BE2C (cell line): ENCODE data around the gene TSPAN14.

Experiments
- DNase-seq: peaks from one replicate; pipeline ENCODE4 v3.0.0-alpha.2; 2020
- H3K27me3 ChIP-seq: fragments of 250-450 bp; sonication (Bioruptor Pico); 2 replicates; pipeline ENCODE4 v1.5.1; 2020; ENCODE audit warnings: mild to moderate bottlenecking
- H3K36me3 ChIP-seq: fragments of 250-450 bp; sonication (Bioruptor Pico); 2 replicates; pipeline ENCODE4 v1.5.1; 2020; ENCODE audit warnings: mild to moderate bottlenecking
- H3K4me1 ChIP-seq: fragments of 250-450 bp; sonication (Bioruptor Pico); 2 replicates; pipeline ENCODE4 v1.5.1; 2020
- H3K4me3 ChIP-seq: 2 replicates; pipeline ENCODE4 v1.5.1; 2011; ENCODE audit warnings: low read depth, low read length
- H3K9me3 ChIP-seq: fragments of 250-450 bp; sonication (Bioruptor Pico); 2 replicates; pipeline ENCODE4 v1.5.1; 2020
- CTCF ChIP-seq: IDR thresholded peaks from 2 replicates; pipeline ENCODE4 v1.5.1; 2012; ENCODE audit warnings: mild to moderate bottlenecking, low read depth, low read length

The TSPAN14 gene

GRCh38 chr10:80408242-80409101 lies 45.6 kb upstream of the TSPAN14 start, which contains the start of gene PRXL2A:
Gene PRXL2A (plus strand): TSS chr10:80408551. CDS start chr10:80420468, 11,917 bp downstream.
- H3K27me3 ChIP-seq: no peaks in the 10 kb centered on the region
- no peaks in the 10 kb centered on the region for H3K9me3 ChIP-seq
- no peaks in the 10 kb centered on the region for H3K36me3 ChIP-seq
- no peak for TF ChIP-seq CTCF
- H3K4me1 ChIP-seq: peaks cover 26% of the 10 kb centered on the region
- peak within 1 kb of the TSS; percentile 79 for H3K4me3 ChIP-seq
- peak; percentile 91 for DNase-seq

DNA sequence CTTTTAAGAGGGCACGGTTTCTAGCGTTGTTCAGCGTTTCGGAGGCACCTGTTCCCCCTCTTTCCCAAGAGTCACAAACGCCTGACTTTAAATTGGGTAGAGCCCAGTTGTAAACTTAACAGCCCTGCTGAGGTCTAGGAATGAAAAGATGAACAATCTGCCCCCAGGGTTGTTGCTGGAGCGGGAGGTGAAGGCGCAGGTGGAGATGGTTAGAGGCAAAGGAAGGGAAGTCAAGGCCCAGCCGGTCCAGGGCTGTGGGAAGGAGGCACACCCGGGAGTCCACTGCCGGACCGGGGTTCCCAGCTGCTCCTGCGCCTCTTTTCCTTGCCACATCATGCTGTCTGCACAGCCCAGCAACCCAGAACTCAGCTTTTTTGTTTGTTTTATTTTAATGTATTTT lies 45.0 kb upstream of the TSPAN14 start:
- Histone ChIP-seq H3K4me3 (peak overlapping the region; percentile 79), H3K9me3 (no peaks in the 10 kb centered on the region), H3K4me1 (peaks cover 33% of the 10 kb centered on the region), H3K27me3 (no peaks in the 10 kb centered on the region), H3K36me3 (no peaks in the 10 kb centered on the region)
- TF ChIP-seq CTCF: no peak
- no peak for DNase-seq

DNA sequence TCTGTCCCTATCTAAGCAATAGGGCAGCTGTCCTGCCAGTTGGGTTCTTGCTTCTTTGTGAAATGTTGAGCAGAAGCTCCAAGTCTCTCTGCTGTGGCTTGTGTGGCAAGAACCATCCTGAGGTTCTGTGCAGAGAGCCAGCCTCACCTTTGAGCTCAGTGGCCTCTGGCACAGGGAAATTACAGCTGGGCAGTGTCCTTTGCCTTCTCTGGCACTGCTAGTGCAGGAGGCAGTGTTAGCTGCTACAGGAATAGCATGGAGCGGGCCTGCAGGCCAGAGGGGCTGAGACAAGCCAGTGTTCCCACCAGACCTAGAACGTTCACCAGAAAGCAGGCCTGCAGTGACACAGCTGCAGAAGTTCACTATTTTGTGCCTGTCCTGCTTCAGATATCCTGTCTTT lies 44.0 kb upstream of the TSPAN14 start:
- TF ChIP-seq CTCF: no peak
- DNase-seq: peak; percentile 34
- no peaks in the 10 kb centered on the region for H3K27me3 ChIP-seq
- no peaks in the 10 kb centered on the region for H3K36me3 ChIP-seq
- peaks cover 36% of the 10 kb centered on the region for H3K4me1 ChIP-seq
- H3K4me3 ChIP-seq: no peak overlapping the region
- no peaks in the 10 kb centered on the region for H3K9me3 ChIP-seq

- peaks cover 38% of the 10 kb centered on the region for H3K4me1 ChIP-seq
- TF ChIP-seq CTCF: no peak
- H3K9me3 ChIP-seq: no peaks in the 10 kb centered on the region
- no peaks in the 10 kb centered on the region for H3K36me3 ChIP-seq
- H3K4me3 ChIP-seq: no peak overlapping the region
- no peaks in the 10 kb centered on the region for H3K27me3 ChIP-seq
- DNase-seq: no peak
Measured at GRCh38 chr10:80410578-80411145, 43.4 kb upstream of the TSPAN14 start.

DNA sequence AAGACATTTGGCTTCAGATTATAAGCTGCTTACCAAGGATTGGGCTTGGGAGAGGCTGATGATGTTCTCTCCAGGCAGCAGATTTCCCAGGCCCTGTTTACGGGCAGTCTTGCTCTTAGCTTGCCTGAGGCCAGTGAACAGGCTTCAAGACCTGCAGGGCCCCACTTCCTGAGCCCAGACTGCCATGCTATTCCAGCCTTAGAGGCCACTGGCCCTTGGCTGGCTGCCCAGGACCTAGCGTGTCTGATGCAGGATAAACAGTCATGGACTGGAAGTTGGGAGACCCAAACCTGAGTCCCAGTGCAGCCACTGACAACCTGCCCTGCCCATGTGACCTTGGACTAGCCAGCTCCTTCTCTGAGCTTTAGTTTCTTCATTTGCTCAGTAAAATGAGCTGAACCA lies 42.8 kb upstream of the TSPAN14 start:
- Histone ChIP-seq H3K4me1 (peaks cover 44% of the 10 kb centered on the region), H3K27me3 (no peaks in the 10 kb centered on the region), H3K9me3 (no peaks in the 10 kb centered on the region), H3K36me3 (no peaks in the 10 kb centered on the region), H3K4me3 (no peak overlapping the region)
- no peak for TF ChIP-seq CTCF
- peak; percentile 76 for DNase-seq

DNA sequence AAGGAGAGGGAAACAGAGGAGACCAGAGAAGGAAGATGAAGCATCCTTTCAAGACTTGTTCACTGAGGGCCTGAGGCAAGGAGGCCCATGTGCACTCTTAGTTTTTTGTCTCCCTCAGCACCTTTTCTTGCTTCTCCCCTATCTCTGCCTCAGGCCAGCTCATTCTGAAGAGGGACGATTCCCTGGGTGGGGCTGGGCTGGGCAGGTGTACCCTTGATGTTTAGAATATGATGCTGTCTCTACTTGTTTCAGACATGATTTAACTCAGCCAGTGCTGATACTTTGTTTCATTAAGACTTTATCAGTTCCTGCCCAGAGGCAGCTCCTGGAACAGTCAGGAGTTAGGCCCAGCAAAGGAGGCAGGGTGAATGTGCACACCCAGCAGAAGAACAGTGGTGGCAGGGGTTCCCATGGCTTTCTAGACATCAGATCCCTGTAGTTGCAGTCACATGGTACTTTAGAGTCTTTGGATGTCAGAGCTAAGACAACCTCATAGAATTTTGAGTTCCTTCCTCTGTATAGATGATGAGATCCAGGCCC lies 42.4 kb upstream of the TSPAN14 start:
- no peak overlapping the region for H3K4me3 ChIP-seq
- TF ChIP-seq CTCF: no peak

More for the DNA sequence above, 42.4 kb upstream of the TSPAN14 start:
- no peak for DNase-seq
- peaks cover 46% of the 10 kb centered on the region for H3K4me1 ChIP-seq
- no peaks in the 10 kb centered on the region for H3K36me3 ChIP-seq
- no peaks in the 10 kb centered on the region for H3K9me3 ChIP-seq
- no peaks in the 10 kb centered on the region for H3K27me3 ChIP-seq
